Posterior cingulate gyrus (tissue), 11 donors: ENCODE data around the gene ZMYND8.
"Not testable (repeated sequence)": the region's sequence is repeated elsewhere in the genome, so short reads cannot be mapped to it uniquely, and the experiment has no call there.

Experiments used
- DNase-seq, 10 donors: peaks; one replicate each; pipeline versions ENCODE4 v3.0.0 to v3.0.0-alpha.2; 2020 to 2021; ENCODE audit warnings: mixed read lengths in 3 of 10
- intact Hi-C: fragments of 100-400 bp; cut with DNase I; formaldehyde crosslinking; loops from one replicate; pipeline ENCODE4 v1.15.1; 2023

Gene ZMYND8

DNA sequence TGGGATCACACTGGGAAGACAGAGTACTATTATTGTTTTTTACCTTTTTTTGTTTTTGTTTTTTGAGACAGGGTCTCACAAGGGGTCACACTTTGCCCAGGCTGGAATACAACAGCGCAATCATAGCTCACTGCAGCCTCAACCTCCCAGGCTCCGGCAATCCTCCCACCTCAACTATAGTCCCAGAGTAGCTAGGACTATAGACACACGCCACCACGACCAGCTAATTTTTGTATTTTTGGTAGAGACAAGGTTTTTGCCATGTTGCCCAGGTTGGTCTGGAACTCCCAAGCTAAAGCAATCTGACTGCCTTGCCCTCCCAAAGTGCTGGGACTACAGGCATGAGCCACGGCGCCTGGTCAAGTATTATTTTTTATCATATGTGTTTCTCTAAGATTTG lies 81.0 kb downstream of the ZMYND8 start:
- no peak for DNase-seq
- intact Hi-C loops = loop anchor here (10.0 kb wide), 1 partner anchor 349 kb away; no protein-coding TSS in a partner anchor

DNA sequence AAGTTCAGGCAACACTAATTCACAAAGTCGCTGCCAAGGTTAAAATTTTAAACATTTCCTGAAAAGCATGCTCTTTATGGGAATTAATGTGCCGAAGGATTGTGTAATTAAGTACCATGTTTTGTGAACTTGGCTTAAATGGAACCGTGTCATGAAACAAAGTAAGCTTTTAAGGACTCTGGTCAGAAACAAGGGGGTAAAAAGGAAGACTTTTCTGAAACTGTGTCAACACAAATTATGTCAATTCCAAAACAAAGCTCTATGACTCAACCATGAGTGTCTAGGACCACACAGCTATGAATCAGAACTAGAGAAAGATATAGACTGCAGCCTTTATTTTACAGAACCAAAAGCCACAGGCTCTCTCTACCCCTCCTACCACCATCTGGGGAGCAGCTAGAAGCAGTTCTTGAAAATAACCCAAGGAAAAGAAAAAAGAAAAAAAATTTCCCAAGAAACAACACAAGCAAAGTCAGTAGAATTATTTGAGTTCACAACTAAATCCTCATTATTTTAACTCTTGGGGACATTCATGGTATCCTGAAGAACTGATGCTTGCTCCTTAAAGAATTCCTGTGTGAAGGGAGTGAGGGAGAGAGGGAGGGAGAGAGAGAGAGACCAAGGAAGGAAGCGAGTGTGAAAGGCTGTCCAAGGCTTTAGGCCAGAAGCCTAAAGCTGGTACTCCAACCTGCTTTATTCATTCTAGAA lies 81.9 kb downstream of the ZMYND8 start:
- DNase-seq = no peak
- intact Hi-C loops = loop anchor here (5.0 to 10.0 kb wide), 2 partner anchors 77 to 350 kb away; no protein-coding TSS in a partner anchor

DNA sequence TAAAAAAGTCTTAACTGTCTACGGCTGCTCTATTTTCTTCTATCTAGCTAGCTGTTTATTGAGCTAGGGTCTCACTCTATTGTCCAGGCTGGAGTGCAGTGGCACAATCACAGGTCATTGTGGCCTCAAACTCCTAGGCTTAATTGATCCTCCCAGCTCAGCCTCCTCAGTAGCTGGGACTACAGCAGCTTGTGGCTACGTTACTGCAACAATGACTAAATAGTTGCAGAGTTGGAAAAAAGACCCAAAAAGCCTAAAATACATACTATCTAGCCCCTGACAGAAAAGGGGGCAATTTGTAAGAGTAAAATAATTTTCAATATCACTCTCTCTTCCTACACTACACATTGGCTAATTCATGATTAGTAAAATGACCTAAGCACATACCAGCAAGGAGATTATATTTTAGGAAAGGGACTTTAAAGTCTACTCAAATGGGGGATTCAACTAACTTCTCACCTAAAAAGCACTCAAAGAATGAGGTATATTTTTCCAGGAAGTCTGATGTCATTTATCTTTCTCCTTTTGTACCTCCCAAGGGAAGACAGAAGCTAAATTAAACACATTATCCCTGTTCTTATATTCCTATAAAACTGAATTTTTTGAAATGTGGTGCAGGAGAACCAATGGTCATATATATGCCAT lies 82.8 kb downstream of the ZMYND8 start:
- no peak for DNase-seq

GRCh38 chr20:47272893-47273590 lies 83.5 kb downstream of the ZMYND8 start:
- DNase-seq = peak in 2 of 10 donors; percentile 38 to 50
- intact Hi-C loops = loop anchor here (1.0 to 10.0 kb wide), 3 partner anchors 76 to 352 kb away; no protein-coding TSS in a partner anchor

More for the DNA sequence above, 82.8 kb downstream of the ZMYND8 start:
- intact Hi-C loops = loop anchor here (1.0 to 10.0 kb wide), 3 partner anchors 76 to 351 kb away; no protein-coding TSS in a partner anchor

DNA sequence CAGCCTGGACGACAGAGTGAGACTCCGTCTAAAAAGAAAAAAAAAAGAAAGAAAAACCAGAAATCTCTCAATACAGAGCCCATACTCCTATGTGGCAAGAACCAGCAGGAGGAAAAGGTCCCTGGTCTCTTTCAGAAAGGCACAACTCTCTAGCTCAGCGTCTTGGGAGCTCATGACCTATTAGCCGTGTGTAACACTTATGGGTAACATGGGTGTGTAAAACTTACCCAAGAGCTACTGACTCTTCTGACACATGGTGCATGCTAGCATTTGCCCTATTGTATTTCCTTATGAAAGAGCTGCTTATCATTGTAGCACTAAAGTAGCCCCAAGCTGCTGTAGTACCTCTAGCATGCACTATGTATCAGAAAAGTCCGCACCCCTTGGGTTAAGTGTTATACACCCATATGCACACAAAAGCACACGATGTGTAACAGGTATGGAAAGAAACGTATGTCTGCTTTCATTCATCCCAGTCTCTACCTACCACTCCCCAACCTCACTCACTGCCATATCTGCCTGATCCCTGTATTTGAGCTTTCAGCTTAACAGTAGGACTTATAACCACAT lies 85.4 kb downstream of the ZMYND8 start:
- intact Hi-C loops = loop anchor here (5.0 to 10.0 kb wide), 2 partner anchors 74 to 354 kb away; no protein-coding TSS in a partner anchor
- DNase-seq = no peak

DNA sequence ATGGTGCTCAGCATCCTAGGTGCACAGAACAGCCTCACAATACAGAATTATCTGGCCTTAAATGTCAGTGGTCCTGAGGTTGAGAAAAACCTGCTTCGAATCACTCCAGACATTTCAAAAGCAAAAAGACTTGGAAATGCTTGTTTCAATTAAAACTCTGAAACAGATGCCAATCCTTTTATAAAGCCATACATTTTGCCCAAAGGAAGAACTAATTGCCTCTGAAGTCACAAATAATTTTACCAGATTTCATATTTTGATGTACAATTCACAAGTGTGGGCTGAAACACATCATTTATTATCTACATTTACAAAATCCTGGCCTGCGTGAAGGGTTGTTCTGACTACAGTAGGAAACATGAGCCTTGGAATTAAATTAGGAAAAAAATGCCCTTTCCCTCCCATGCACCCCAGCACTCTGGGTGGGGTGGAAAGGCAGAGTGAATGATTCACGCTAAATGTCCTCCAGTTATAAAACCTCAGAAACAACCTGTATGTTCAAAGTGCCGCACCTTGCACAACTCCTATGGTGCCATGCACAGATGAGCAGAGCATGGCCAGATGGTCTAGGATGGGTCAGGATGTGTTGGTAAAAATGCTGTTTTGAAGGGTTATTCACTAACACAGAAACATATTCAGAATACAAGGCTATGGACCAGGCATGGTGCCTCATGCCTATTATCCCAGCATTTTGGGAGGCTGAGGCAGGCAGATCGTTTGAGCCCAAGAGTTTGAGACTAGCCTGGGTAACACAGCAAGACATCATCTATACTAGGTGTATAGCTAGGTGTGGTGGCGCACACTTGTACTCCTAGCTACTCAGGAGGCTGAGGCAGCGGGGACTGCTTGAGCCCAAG lies 87.0 kb downstream of the ZMYND8 start:
- no peak for DNase-seq
- intact Hi-C loops = loop anchor here (5.0 to 10.0 kb wide), 2 partner anchors 72 to 355 kb away; no protein-coding TSS in a partner anchor

DNA sequence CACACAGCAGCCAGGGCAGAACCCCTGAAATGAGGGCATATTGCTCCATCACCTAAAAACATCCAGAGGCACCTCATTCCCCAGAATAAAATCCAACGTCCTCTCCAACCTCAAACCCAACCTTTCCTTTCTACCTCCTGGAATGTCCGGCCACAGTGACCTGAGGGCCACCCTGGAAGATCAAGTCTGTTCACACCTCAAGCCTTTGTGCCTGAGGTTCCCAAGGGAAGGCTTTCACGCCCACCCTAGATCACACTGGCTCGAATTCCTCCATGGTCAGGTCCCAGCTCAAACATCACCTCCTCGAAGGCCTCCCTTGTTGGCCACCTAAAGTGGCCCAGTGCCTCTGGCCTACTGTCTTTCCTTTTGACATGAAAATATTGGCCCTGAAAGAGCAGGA lies 88.9 kb downstream of the ZMYND8 start:
- intact Hi-C loops = no loop called here
- DNase-seq = no peak

DNA sequence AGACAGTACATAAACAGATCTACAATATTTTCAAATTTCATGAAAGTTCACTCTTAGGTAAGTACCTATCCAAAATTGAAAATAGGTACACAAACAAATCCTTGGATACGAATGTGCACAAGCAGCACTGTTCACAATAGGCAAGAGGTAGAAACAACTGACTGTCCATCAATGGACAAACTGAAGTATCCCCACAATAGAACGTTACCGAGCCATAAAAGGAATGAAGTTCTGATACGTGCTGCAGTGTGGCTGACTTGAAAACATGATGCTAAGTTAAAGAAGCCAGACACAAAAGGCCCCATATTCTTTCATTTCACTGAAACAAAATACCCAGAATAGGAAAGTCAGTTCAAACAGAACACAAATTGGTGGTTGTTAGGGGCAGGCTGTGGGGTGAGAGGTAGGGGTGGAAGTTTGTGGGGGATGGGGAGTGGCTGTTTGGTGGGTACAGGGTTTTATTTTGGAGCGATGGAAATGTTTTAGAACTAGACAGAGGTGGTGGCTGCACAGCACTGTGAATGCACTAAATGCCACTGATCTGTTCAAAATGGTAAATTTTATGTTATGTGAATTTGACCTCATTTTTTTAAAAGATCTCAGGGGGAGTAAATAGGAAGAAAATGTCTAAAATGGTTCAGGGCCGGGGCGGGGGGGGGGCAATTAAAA lies 89.5 kb downstream of the ZMYND8 start:
- intact Hi-C loops = no loop called here

GRCh38 chr20:47265984-47266383 lies 90.5 kb downstream of the ZMYND8 start:
- intact Hi-C loops = no loop called here
- no peak for DNase-seq

More for the DNA sequence above, 89.5 kb downstream of the ZMYND8 start:
- DNase-seq = no peak

GRCh38 chr20:47265214-47265613 lies 91.3 kb downstream of the ZMYND8 start:
- intact Hi-C loops = no loop called here

GRCh38 chr20:47264137-47264769 lies 92.2 kb downstream of the ZMYND8 start:
- DNase-seq, intact Hi-C loops: not testable (repeated sequence)

More at GRCh38 chr20:47265214-47265613, 91.3 kb downstream of the ZMYND8 start:
- DNase-seq = no peak

- DNase-seq = no peak
- intact Hi-C loops = no loop called here
These were observed 92.9 kb downstream of the ZMYND8 start for GRCh38 chr20:47263465-47264084.

DNA sequence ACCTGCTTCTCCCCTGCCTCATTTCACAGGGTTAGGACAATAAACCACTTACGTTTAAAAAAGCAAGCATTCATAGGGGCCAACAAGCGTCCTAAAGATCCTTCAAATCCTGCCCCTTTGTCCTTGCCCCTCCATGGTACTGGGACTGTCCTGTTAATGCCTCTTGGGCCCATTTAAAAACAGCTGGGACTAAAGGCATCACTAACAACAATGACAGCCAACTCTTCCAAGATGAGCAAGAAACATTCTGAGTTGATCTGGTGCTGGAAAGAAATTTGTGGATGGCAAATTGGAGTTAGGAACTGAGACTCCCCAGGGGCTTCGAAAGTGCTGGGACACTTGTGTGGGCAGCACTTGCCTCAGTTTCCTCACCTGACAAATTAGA lies 93.4 kb downstream of the ZMYND8 start:
- intact Hi-C loops = no loop called here
- no peak for DNase-seq

- intact Hi-C loops = no loop called here
- no peak for DNase-seq
These were observed 94.0 kb downstream of the ZMYND8 start for GRCh38 chr20:47262365-47263013.

DNA sequence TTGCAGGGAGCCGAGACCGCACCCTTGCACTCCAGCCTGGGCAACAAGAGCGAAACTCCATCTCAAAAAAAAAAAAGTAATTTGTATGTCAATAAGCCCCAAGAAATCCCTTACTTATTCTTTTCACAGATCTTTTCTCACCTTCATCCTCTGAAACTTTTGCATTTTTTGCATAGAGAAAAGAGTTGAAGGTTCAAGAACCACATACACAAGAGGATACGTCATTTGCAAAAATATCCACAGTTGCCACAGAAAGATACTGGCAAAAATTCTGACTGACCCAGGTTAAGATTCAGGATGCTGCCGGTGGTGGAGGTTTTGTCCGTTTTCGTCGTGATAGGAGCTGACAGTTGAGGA lies 94.5 kb downstream of the ZMYND8 start:
- no peak for DNase-seq
- intact Hi-C loops = no loop called here

- DNase-seq, intact Hi-C loops: not testable (repeated sequence)
These were observed 95.2 kb downstream of the ZMYND8 start for GRCh38 chr20:47261161-47261774.

DNA sequence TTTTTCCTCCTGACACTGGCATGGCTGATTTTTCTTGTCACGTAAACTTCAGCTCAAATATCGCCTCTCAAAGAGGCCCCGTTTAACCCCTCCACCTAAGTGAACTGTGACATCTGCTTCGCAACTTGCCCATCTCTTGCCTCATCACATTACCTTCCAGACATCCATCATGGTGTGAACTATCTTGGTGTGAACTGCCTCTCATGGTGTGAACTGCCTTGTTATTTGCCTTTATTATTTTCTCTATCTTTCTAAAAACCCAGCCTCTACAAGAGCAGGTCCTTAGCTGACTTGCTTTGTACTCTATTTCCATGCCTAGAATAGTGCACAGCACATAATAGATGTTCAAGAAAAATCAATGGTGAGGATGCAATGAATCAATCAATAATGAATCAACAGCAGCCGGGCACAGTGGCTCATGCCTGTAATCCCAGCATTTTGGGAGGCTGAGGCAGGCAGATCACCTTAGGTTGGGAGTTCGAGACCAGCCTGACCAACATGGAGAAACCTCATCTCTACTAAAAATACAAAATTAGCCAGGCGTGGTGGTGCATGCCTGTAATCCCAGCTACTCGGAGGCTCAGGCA lies 95.9 kb downstream of the ZMYND8 start:
- intact Hi-C loops, DNase-seq: not testable (repeated sequence)
